Left colon (tissue), 2 donors: ENCODE results near the gene MRPS15. TPM values are rescaled to one million over a fixed set of nuclear protein-coding genes. Genes with fewer than 3 reads are reported as not detected.

Source experiments
- ATAC-seq: fragments of 200-7000 bp; cut with Tn5 transposase; one replicate; pipeline ENCODE4 v1.9.1; 2020; ENCODE audit warnings: mild to moderate bottlenecking, moderate library complexity
- DNase-seq, 2 donors: peaks; one replicate each; pipeline ENCODE4 v3.0.0-alpha.2; 2020
- intact Hi-C, 2 donors: fragments of 100-400 bp; cut with DNase I in 1 of 2; cut with micrococcal nuclease in 1 of 2; formaldehyde crosslinking; loops; one replicate each; pipeline versions ENCODE4 v1.11.2 to v1.14.0; 2022; cut with DNase I, micrococcal nuclease
- total RNA-seq, 2 donors: library from RNA; stranded (reverse); fragmentation: NEBNext Ultra II Directional; extraction: Animal tissue kit (Norgen Biotek cat#: 25700); gene quantifications; one replicate each; pipeline ENCODE4 v1.2.1, GENCODE V29; 2021
- donor health status: DM: no; HTN: no; CAD: no.
- donor health status: DM: yes; HTN: yes; CAD: no.

MRPS15 gene
- total RNA-seq, 2 donors from 2014 or later, result 43.6 to 54.9 TPM

- intact Hi-C loops, result no loop called here
- DNase-seq, result no peak
- no peak for ATAC-seq
These were observed 23.5 kb downstream of the MRPS15 start for GRCh38 chr1:36440646-36441045.

GRCh38 chr1:36440044-36440443 lies 24.1 kb downstream of the MRPS15 start:
- DNase-seq (no peak), ATAC-seq (no peak)
- intact Hi-C loops, result no loop called here

GRCh38 chr1:36438715-36439114 lies 25.5 kb downstream of the MRPS15 start:
- intact Hi-C loops, result no loop called here
- no peak for ATAC-seq

GRCh38 chr1:36436821-36437220 lies 27.4 kb downstream of the MRPS15 start:
- ATAC-seq, result no peak
- DNase-seq, result no peak

More at GRCh38 chr1:36438715-36439114, 25.5 kb downstream of the MRPS15 start:
- no peak for DNase-seq

GRCh38 chr1:36433102-36433501 lies 31.1 kb downstream of the MRPS15 start:
- intact Hi-C loops, result no loop called here
- ATAC-seq, result no peak
- no peak for DNase-seq

More at GRCh38 chr1:36436821-36437220, 27.4 kb downstream of the MRPS15 start:
- intact Hi-C loops, result no loop called here

- ATAC-seq, result no peak
- intact Hi-C loops, result no loop called here
- DNase-seq, result no peak
These were observed 31.6 kb downstream of the MRPS15 start for GRCh38 chr1:36432616-36433015.

GRCh38 chr1:36425791-36426190 lies 38.4 kb downstream of the MRPS15 start:
- no peak for ATAC-seq
- intact Hi-C loops, result no loop called here
- no peak for DNase-seq

- ATAC-seq (no peak), DNase-seq (no peak)
- intact Hi-C loops, result loop anchor here in 1 of 2 donors (5.0 kb wide), 1 partner anchor 79 kb away; no protein-coding TSS in a partner anchor
These were observed 42.5 kb downstream of the MRPS15 start for GRCh38 chr1:36421649-36422048.

- peak; percentile 91 for ATAC-seq
- intact Hi-C loops, result loop anchor here in 1 of 2 donors (5.0 kb wide), 1 partner anchor 79 kb away; no protein-coding TSS in a partner anchor
- DNase-seq, result peak; percentile 75 to 92
These were observed 43.3 kb downstream of the MRPS15 start for GRCh38 chr1:36420836-36421317.

GRCh38 chr1:36420409-36420808 lies 43.8 kb downstream of the MRPS15 start:
- intact Hi-C loops, result loop anchor here in 1 of 2 donors (5.0 kb wide), 1 partner anchor 78 kb away; no protein-coding TSS in a partner anchor
- no peak for ATAC-seq
- DNase-seq, result no peak

GRCh38 chr1:36419569-36419968 lies 44.6 kb downstream of the MRPS15 start:
- intact Hi-C loops, result no loop called here
- DNase-seq (no peak), ATAC-seq (no peak)

GRCh38 chr1:36419140-36419539 lies 45.0 kb downstream of the MRPS15 start:
- intact Hi-C loops, result no loop called here
- DNase-seq (no peak), ATAC-seq (no peak)

GRCh38 chr1:36417931-36418330 lies 46.3 kb downstream of the MRPS15 start:
- ATAC-seq (no peak), DNase-seq (no peak)
- intact Hi-C loops, result no loop called here

- intact Hi-C loops, result no loop called here
- ATAC-seq, result peak; percentile 79
- DNase-seq, result no peak
These were observed 48.4 kb downstream of the MRPS15 start for GRCh38 chr1:36415661-36416326.

- DNase-seq (no peak), ATAC-seq (no peak)
- intact Hi-C loops, result no loop called here
These were observed 49.8 kb downstream of the MRPS15 start for GRCh38 chr1:36414384-36414783.

GRCh38 chr1:36411674-36412648 lies 52.2 kb downstream of the MRPS15 start:
- intact Hi-C loops, result no loop called here
- peak; percentile 50 for ATAC-seq
- DNase-seq, result no peak

- ATAC-seq (no peak), DNase-seq (no peak)
- intact Hi-C loops, result no loop called here
These were observed 55.7 kb downstream of the MRPS15 start for GRCh38 chr1:36408479-36408878.

GRCh38 chr1:36406440-36406839 lies 57.7 kb downstream of the MRPS15 start:
- intact Hi-C loops, result no loop called here
- no peak for ATAC-seq
- no peak for DNase-seq
